ENCODE data around the gene PGAP3.

Gene PGAP3

GRCh38 chr17:39659279-39660010 is 28.4 kb downstream of the PGAP3 start:
- no peak for DNase-seq

DNA sequence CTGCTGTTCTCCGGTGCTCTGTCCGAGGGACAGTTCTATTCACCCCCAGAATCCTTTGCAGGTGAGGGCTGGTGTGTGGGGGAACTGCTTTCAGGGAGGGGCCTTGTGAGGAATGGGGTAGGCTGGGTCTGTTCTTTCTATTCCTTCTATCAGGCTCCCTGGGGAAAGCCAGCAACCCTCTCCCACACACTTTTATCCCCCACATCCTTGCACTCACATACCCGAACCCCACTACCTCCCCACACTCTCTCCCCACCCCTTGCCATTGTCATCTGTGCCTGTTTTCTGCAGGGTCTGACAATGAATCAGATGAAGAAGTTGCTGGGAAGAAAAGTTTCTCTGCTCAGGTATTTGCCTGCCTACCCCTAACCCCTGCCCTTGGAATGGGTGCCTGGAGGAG is 29.1 kb downstream of the PGAP3 start:
- no peak for DNase-seq

DNA sequence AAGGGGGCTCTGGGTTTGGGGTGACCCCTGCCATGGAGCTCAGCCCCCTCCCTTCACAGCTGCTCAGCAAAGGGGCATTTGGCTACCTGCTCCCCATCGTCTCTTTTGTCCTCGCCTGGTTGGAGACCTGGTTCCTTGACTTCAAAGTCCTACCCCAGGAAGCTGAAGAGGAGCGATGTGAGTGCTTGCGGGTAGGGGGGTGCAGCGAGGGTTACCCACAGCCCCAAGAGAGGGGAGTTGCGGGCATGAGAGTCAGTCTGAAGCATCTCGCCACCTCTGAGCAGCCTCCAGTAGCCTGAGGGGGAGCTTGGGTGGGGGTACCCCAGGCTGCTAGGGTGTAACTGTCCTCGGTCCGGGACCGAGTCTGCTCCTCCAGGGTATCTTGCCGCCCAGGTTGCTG is 29.5 kb downstream of the PGAP3 start:
- no peak for DNase-seq

DNA sequence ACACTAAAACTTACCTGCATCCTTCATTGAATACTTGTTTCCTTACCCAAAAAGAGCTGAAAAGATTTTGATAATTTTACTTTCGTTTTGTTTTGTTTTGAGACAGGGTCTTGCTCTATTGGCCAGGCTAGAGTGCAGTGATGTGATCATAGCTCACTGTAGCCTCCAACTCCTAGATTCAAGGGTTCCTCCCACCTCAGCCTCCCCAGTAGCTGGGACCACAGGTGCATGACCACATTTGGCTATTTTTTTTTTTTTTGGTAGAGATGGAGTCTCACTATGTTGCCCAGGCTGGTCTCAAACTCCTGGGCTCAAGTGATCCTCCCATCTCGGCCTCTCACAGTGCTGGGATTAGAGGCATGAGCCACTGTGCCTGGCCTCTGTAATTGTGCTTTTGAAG is 32.8 kb downstream of the PGAP3 start:
- DNase-seq = no peak

GRCh38 chr17:39653662-39654331 is 34.1 kb downstream of the PGAP3 start:
- DNase-seq = peak; percentile 65

DNA sequence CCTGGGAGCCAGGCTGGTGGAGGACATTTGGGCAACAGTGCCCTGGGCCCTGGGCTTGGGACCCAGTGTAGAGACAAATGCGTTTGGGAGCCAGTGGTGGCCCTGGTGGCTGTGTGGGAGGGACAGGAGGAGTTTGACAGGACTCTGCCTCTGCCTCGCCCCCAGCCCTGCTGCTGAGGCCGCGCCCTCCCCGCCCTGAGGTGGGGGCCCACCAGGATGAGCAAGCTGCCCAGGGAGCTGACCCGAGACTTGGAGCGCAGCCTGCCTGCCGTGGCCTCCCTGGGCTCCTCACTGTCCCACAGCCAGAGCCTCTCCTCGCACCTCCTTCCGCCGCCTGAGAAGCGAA is 34.6 kb downstream of the PGAP3 start:
- DNase-seq = no peak

DNA sequence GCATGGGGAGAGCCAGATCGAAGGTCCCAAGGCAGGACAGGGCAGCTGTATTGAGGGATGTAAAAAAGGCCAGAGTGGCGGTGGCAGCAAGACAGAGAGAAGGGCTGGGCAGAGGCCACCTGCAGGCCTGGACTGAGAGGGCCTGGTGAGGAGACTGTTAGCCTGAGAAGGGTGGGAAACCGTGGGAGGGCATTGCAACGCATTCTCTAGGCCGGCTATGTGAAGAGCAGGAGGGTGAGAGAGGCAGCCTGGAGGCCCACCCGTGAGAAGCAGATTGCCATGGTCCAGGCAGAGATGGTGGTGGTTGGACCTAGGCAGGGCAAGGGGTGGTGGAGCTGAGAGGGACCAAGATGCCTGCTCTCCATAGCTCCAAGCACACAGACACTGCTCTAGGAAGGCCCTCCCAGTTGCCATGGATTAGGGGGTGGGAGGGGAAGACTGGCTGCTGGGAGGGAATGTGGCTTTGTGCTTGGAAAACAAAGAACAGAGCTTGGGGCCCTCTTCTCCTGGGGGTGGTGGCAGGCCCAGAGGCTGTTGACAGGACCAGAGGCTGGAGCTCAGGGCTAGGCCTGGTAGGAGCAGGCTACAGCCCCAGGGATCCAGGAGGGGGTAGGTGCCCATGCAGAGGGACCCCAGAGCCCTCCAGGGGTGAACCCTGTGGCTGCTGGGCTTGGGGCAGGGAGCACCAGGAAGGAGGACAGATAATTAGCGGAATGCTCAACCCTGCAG is 35.1 kb downstream of the PGAP3 start:
- DNase-seq = no peak

DNA sequence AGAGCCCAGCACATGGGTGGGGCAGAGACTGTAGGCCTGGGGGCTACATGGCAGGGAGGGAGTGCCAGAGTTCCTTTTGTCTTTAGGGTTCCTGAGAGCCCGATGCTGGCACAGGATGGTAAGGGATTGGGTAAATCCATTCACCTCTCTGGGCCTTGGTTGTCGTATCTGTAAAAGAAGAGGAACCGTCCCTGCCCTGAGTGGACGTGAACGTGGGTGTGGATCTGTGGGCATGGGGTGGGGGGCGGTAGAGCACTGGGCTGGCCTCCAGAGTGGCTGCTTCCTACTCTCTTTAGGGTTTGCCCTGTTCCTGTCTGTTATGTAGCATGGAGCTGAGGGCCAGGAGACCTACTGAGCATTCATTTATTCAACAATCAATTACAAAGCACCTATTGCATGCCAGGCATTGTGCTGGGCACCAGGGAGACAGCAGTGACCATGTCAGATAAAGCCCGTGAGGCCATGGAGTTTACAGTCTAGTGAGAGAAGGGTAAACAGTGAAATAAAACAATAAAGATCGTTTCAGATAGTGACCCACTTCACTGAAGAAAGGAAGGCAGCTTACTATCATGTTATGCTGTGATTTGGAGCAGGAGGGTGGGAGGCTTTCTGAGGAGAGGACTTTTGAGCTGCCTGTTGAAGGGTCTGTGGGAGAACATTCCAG is 35.8 kb downstream of the PGAP3 start:
- DNase-seq = no peak

GRCh38 chr17:39650121-39650579 is 37.7 kb downstream of the PGAP3 start:
- DNase-seq = no peak

DNA sequence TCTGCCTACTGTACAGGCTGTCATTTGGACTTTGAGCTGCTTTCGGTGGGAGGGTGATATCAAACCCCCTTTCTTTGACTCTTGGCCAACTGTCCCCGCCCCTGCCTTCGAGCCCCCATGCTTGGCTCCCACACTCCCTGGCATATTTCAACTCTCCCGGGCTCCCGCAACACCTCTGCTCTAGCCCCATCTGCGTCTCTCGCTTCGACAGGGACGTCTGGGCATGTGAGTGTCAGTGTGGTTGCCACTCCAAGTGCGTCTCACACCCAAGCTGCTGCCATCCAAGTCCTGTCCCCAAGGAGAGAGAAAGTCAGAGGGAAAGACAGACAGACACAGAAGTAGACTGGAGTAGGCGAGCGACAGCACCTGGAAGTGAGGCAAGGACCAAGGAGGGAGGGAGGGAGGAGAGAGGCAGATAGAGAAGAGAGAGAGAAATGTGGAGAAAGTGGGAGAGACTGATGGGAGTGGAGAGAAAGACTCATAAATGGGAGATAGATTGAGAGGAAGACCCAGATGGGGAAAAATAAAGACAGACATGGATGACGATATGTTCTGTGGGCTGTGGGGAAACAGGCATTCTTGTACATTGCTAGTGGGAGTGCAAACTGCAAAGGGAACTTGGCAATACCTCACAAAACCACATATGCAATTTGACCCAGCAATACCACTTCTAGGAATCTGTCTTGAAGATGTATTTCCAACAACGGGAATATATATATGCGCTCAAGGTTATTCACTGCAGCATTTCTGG is 39.1 kb downstream of the PGAP3 start:
- no peak for DNase-seq

- no peak for DNase-seq
Measured at GRCh38 chr17:39647256-39647655, 40.6 kb downstream of the PGAP3 start.

- DNase-seq = no peak
Measured at GRCh38 chr17:39643271-39643670, 44.6 kb downstream of the PGAP3 start.

DNA sequence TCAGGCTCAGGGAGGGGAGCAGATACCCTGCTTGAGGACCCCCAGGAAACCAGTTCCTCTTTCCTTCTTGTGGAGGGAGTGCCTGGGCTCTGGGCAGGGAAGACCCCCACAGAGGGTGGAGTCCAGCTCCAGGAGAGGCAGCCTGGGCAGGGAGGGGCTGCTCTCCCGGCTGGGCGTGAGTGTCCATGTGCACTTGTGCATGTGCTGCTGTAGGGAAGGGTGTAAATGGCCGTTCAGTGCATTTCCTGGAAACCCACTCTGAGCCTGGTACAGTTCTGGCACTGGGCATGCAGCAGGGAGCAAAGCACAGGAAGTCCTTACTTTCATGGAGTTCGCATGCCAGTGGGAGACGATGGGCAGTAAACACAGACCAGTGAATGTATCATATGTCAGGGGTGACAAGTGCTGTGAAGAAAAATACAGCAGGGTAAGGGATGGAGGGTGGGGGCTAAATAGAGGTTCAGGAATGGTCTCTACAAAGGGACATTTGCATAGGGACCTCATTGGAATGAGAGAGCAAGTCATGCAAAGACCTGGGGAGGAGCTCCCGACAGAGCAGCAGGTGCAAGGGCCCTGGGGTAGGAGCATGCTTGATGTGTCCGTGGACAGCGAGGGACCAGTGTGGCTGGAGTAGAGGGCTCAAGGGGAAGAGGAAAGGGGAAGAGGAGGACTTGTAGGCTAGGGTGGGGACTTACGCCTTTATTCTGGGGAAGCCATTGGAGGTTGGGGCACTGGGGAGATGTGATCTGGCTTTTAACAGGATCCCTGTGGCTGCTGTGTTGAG is 45.4 kb downstream of the PGAP3 start:
- DNase-seq = no peak

GRCh38 chr17:39641883-39642282 is 46.0 kb downstream of the PGAP3 start:
- DNase-seq = no peak

- DNase-seq = no peak
Measured at GRCh38 chr17:39641097-39641496, 46.8 kb downstream of the PGAP3 start.

- DNase-seq = no peak
Measured at GRCh38 chr17:39640591-39641031, 47.2 kb downstream of the PGAP3 start.

DNA sequence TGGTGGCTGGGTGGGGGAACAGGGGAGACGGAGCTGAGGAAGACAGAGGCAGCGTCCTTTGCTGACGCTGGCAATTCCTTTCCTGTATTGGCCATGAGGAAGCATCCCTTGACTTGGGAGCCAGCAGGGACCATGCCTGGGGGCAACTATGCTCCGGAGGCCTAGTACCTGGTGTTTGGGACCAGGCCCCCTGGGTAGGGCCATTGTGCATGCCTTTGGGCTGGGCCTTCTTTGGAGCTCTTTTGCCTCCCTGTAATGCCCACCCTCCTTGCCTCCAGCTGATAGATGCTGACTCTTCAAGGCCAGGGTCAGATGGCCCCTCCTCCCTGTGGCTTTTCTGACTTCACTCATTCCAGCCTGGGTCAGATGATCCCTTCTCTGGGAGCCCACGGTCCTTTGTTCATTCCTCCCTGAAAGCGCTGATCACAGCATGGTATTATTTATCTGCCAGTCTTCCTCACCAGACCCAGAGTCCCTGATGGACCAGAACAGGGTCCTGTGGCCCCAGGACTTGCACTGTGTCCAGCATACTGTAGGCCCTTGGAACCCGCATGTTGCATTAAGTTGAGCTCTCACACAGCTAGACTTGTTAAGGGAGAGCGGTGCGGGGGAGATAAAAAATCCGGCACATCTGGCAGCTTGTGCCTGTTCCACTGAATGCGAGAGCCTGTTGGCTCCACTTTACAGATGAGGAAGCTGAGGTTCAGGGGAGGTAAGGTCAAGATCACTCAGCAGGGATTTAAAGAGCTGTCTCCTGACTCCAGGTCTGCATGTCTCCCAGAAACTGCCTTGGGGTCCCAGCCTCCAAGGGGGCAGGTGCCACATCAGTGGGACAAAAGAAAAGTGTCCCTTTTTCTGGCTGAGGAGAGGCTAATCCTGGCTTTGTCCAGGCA is 48.0 kb downstream of the PGAP3 start:
- no peak for DNase-seq

- no peak for DNase-seq
Measured at GRCh38 chr17:39639043-39639442, 48.8 kb downstream of the PGAP3 start.

DNA sequence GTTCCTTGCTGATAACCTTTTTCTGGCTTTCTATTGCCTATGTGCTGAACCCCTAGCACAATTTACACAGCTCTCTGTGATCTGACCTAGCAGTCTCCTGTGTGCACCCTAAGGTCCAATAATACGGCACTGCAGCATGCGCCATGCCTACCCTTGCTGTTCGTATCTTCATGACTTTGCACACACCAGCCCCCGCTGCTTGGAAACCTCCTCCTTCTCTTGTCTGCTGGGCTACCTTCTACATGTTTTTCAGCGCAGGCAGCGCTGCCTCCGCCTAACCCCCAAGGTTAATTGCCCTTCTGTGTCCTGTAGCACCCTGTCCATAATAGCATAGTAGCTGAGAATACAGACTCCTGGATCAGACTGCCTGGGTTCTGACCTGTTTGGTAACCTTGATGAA is 49.5 kb downstream of the PGAP3 start:
- no peak for DNase-seq

- DNase-seq = peak; percentile 84
Measured at GRCh38 chr17:39636927-39637736, 50.7 kb downstream of the PGAP3 start, which contains the start of gene STARD3. Gene STARD3 (plus strand): TSS chr17:39637144. CDS start chr17:39653532, 16,388 bp downstream.
